Neural crest cell (in vitro differentiated cells): ENCODE data around the gene PRSS1. TPM values are rescaled to one million over a fixed set of nuclear protein-coding genes. Genes with fewer than 3 reads are reported as not detected.
"Not testable (repeated sequence)": the region's sequence is repeated elsewhere in the genome, so short reads cannot be mapped to it uniquely, and the experiment has no call there.

Experiments
- DNase-seq: peaks from one replicate; pipeline ENCODE4 v3.0.0; 2021; ENCODE audit warnings: low read depth, mixed read lengths, low spot score
- H3K27ac Mint-ChIP-seq: one replicate; pipeline ENCODE4 v1.8.0; 2021; ENCODE audit warnings: mild to moderate bottlenecking, mixed read lengths; ENCODE audit not compliant: unreplicated experiment
- H3K27me3 Mint-ChIP-seq: 2 replicates; pipeline ENCODE4 v1.8.0; 2021; ENCODE audit warnings: low read depth, mild to moderate bottlenecking, mixed read lengths
- H3K36me3 Mint-ChIP-seq: 2 replicates; pipeline ENCODE4 v1.8.0; 2021; ENCODE audit warnings: low read depth, mild to moderate bottlenecking, mixed read lengths
- H3K4me1 Mint-ChIP-seq: 2 replicates; pipeline ENCODE4 v1.8.0; 2021; ENCODE audit warnings: mixed read lengths
- H3K4me3 Mint-ChIP-seq: one replicate; pipeline ENCODE4 v1.8.0; 2021; ENCODE audit warnings: mild to moderate bottlenecking, mixed read lengths
- H3K9me3 Mint-ChIP-seq: 2 replicates; pipeline ENCODE4 v1.8.0; 2021; ENCODE audit warnings: mixed read lengths
- CTCF ChIP-seq: fragments of 200-600 bp; sonication (generic); conservative IDR thresholded peaks from 2 replicates; pipeline ENCODE4 v1.5.0; 2021; ENCODE audit warnings: antibody characterized with exemption, mild to moderate bottlenecking
- total RNA-seq: library from RNA; stranded (reverse); gene quantifications from 2 replicates; pipeline ENCODE4 v1.2.1, GENCODE V29; 2021

The PRSS1 gene
- total RNA-seq, 1 donor from 2014 or later, result not detected

GRCh38 chr7:142773937-142774744 is 24.9 kb downstream of the PRSS1 start:
- peaks cover 43% of the 10 kb centered on the region for H3K27me3 Mint-ChIP-seq
- H3K4me3 Mint-ChIP-seq, result no peak overlapping the region
- H3K27ac Mint-ChIP-seq, result no peak overlapping the region
- peaks cover 5% of the 10 kb centered on the region for H3K9me3 Mint-ChIP-seq
- DNase-seq, result no peak
- no peaks in the 10 kb centered on the region for H3K36me3 Mint-ChIP-seq
- H3K4me1 Mint-ChIP-seq, result no peaks in the 10 kb centered on the region
- TF ChIP-seq CTCF, result no peak

GRCh38 chr7:142774826-142775225 is 25.6 kb downstream of the PRSS1 start:
- Mint-ChIP-seq H3K4me3 (no peak overlapping the region), H3K9me3 (peaks cover 5% of the 10 kb centered on the region), H3K27ac (no peak overlapping the region), H3K36me3 (no peaks in the 10 kb centered on the region), H3K27me3 (peaks cover 38% of the 10 kb centered on the region), H3K4me1 (no peaks in the 10 kb centered on the region)
- no peak for DNase-seq
- no peak for TF ChIP-seq CTCF

- not testable (repeated sequence) for H3K4me1 Mint-ChIP-seq, H3K27ac Mint-ChIP-seq, H3K36me3 Mint-ChIP-seq, H3K4me3 Mint-ChIP-seq, H3K9me3 Mint-ChIP-seq, DNase-seq
- peaks cover 38% of the 10 kb centered on the region for H3K27me3 Mint-ChIP-seq
These were observed 26.3 kb downstream of the PRSS1 start for GRCh38 chr7:142775351-142776115.

GRCh38 chr7:142776206-142776844 is 27.1 kb downstream of the PRSS1 start:
- no peak for TF ChIP-seq CTCF
- Mint-ChIP-seq H3K27ac (no peak overlapping the region), H3K4me1 (no peaks in the 10 kb centered on the region), H3K4me3 (no peak overlapping the region), H3K27me3 (peaks cover 34% of the 10 kb centered on the region), H3K36me3 (no peaks in the 10 kb centered on the region), H3K9me3 (peaks cover 5% of the 10 kb centered on the region)
- no peak for DNase-seq

GRCh38 chr7:142776845-142777225 is 27.6 kb downstream of the PRSS1 start:
- H3K4me3 Mint-ChIP-seq, H3K36me3 Mint-ChIP-seq, H3K9me3 Mint-ChIP-seq, H3K4me1 Mint-ChIP-seq, DNase-seq, H3K27ac Mint-ChIP-seq: not testable (repeated sequence)
- peaks cover 37% of the 10 kb centered on the region for H3K27me3 Mint-ChIP-seq

- no peaks in the 10 kb centered on the region for H3K4me1 Mint-ChIP-seq
- peaks cover 5% of the 10 kb centered on the region for H3K9me3 Mint-ChIP-seq
- no peak overlapping the region for H3K4me3 Mint-ChIP-seq
These were observed 28.0 kb downstream of the PRSS1 start for GRCh38 chr7:142777318-142777717.

More at GRCh38 chr7:142777318-142777717, 28.0 kb downstream of the PRSS1 start:
- no peak for TF ChIP-seq CTCF
- H3K36me3 Mint-ChIP-seq, result no peaks in the 10 kb centered on the region
- no peak for DNase-seq
- H3K27me3 Mint-ChIP-seq, result peaks cover 39% of the 10 kb centered on the region
- H3K27ac Mint-ChIP-seq, result no peak overlapping the region
